HEK293T (cell line): ENCODE results near the gene MYOD1.

Experiments used
- CTCF ChIA-PET: fragments of 350-600 bp; formaldehyde crosslinking; extraction: SDS; loops from one replicate; lab custom pipeline; 2021; ENCODE audit warnings: antibody characterized with exemption, inconsistent platforms; lab: Yijun Ruan, JAX
- POLR2A ChIA-PET: fragments of 350-600 bp; formaldehyde crosslinking; extraction: SDS; loops from one replicate; lab custom pipeline; 2020; ENCODE audit warnings: antibody characterized with exemption, inconsistent platforms; lab: Yijun Ruan, JAX
- DNase-seq: peaks from one replicate; pipeline ENCODE4 v3.0.0; 2012; ENCODE audit warnings: mixed read lengths; ENCODE audit errors: extremely low spot score
- ARNT ChIP-seq: fragments of 450-650 bp; IDR thresholded peaks from 2 replicates; pipeline ENCODE4 v1.6.1; 2017; ENCODE audit warnings: mild to moderate bottlenecking
- BHLHE40 ChIP-seq: fragments of 450-650 bp; IDR thresholded peaks from 2 replicates; pipeline ENCODE4 v1.6.1; 2016; ENCODE audit warnings: mild to moderate bottlenecking, moderate library complexity, borderline replicate concordance
- CTBP1 ChIP-seq: fragments of 450-650 bp; IDR thresholded peaks from 2 replicates; pipeline ENCODE4 v1.6.1; 2016; ENCODE audit warnings: borderline replicate concordance
- ELF4 ChIP-seq: fragments of 450-650 bp; IDR thresholded peaks from 2 replicates; pipeline ENCODE4 v1.6.1; 2017; ENCODE audit warnings: antibody characterized with exemption
- FOXA1 ChIP-seq: fragments of 450-650 bp; IDR thresholded peaks from 2 replicates; pipeline ENCODE4 v1.6.1; 2016; ENCODE audit warnings: mild to moderate bottlenecking
- FOXK2 ChIP-seq: fragments of 450-650 bp; IDR thresholded peaks from 2 replicates; pipeline ENCODE4 v1.6.1; 2016; ENCODE audit warnings: mild to moderate bottlenecking
- FOXM1 ChIP-seq: fragments of 450-650 bp; IDR thresholded peaks from 2 replicates; pipeline ENCODE4 v1.6.1; 2017; ENCODE audit warnings: mild to moderate bottlenecking, borderline replicate concordance
- HDGF ChIP-seq: fragments of 450-650 bp; IDR thresholded peaks from 2 replicates; pipeline ENCODE4 v1.6.1; 2017; ENCODE audit warnings: antibody characterized with exemption, borderline replicate concordance
- L3MBTL2 ChIP-seq: fragments of 450-650 bp; conservative IDR thresholded peaks from 2 replicates; pipeline ENCODE4 v1.6.1; 2016; ENCODE audit warnings: mild to moderate bottlenecking
- LEF1 ChIP-seq: fragments of 450-650 bp; IDR thresholded peaks from 2 replicates; pipeline ENCODE4 v1.6.1; 2017; ENCODE audit warnings: mild to moderate bottlenecking, borderline replicate concordance
- NFRKB ChIP-seq: fragments of 450-650 bp; IDR thresholded peaks from 2 replicates; pipeline ENCODE4 v1.6.1; 2016; ENCODE audit warnings: mild to moderate bottlenecking, moderate library complexity
- SP1 ChIP-seq: fragments of 450-650 bp; IDR thresholded peaks from 2 replicates; pipeline ENCODE4 v1.6.1; 2017
- SUZ12 ChIP-seq: fragments of 450-650 bp; IDR thresholded peaks from 2 replicates; pipeline ENCODE4 v1.6.1; 2016; ENCODE audit warnings: mild to moderate bottlenecking
- TARDBP ChIP-seq: fragments of 450-650 bp; IDR thresholded peaks from 2 replicates; pipeline ENCODE4 v1.6.1; 2016
- ZNF384 ChIP-seq: fragments of 450-650 bp; IDR thresholded peaks from 2 replicates; pipeline ENCODE4 v1.6.1; 2016
- TF ChIP-seq, protein P1 (sequence below): fragments of 450-650 bp; IDR thresholded peaks from 2 replicates; pipeline ENCODE4 v1.6.1; 2016

Gene MYOD1

GRCh38 chr11:17693531-17693930 lies 25.8 kb upstream of the MYOD1 start:
- DNase-seq: no peak
- ChIA-PET CTCF (no interaction called here), POLR2A (no interaction called here)
- TF ChIP-seq, protein P1, sequence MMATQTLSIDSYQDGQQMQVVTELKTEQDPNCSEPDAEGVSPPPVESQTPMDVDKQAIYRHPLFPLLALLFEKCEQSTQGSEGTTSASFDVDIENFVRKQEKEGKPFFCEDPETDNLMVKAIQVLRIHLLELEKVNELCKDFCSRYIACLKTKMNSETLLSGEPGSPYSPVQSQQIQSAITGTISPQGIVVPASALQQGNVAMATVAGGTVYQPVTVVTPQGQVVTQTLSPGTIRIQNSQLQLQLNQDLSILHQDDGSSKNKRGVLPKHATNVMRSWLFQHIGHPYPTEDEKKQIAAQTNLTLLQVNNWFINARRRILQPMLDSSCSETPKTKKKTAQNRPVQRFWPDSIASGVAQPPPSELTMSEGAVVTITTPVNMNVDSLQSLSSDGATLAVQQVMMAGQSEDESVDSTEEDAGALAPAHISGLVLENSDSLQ: no peak
- no peak for TF ChIP-seq FOXM1
- TF ChIP-seq SUZ12: no peak
- TF ChIP-seq BHLHE40: no peak
- no peak for TF ChIP-seq ELF4
- TF ChIP-seq FOXA1: no peak
- TF ChIP-seq ARNT: no peak
- TF ChIP-seq HDGF: no peak
- no peak for TF ChIP-seq FOXK2
- TF ChIP-seq CTBP1: no peak
- no peak for TF ChIP-seq NFRKB
- no peak for TF ChIP-seq TARDBP
- TF ChIP-seq SP1: no peak
- TF ChIP-seq ZNF384: no peak

DNA sequence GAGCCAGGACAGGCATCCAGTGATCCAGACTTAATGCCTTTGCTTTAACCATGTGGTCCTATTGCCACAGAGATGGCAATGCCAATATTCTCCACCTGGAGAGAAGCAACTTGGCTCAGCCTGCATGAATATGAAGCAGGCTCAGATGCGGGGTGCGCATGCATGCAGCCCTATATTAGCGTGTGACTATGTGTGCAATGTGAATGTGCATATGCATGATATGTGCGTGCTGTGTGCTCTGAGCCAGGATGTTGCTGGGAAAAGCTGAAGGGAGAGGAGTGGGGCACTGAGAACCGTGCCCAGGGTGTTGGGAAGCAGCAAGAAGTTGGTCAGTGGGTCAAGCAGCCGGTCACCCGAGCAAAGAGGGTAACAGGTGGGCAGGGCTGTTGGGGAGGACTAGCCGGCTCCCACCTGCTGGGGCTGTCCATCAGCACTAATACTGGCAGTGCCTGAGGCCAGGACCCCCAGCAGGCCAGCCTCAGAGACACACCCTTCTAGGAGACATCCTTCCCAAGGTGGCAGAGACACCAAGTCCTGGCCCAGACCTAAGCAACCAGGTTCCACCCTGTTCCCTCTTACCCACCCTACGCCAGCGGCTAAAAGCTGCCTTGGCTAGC lies 24.8 kb upstream of the MYOD1 start:
- CTCF ChIA-PET: no interaction called here
- no peak for TF ChIP-seq SP1
- no peak for TF ChIP-seq NFRKB
- TF ChIP-seq LEF1: no peak
- TF ChIP-seq TARDBP: no peak
- no peak for TF ChIP-seq ELF4
- TF ChIP-seq, protein P1: no peak
- TF ChIP-seq FOXA1: no peak
- no peak for TF ChIP-seq BHLHE40
- TF ChIP-seq ZNF384: no peak
- TF ChIP-seq HDGF: no peak
- no peak for TF ChIP-seq SUZ12
- no peak for TF ChIP-seq FOXK2
- no peak for TF ChIP-seq FOXM1
- TF ChIP-seq CTBP1: no peak
- POLR2A ChIA-PET: no interaction called here
- no peak for DNase-seq

GRCh38 chr11:17695454-17696441 lies 23.6 kb upstream of the MYOD1 start:
- TF ChIP-seq, protein P1: no peak
- no peak for TF ChIP-seq L3MBTL2
- no peak for TF ChIP-seq CTBP1
- TF ChIP-seq HDGF: no peak
- no peak for TF ChIP-seq SUZ12
- no peak for TF ChIP-seq ELF4
- no peak for TF ChIP-seq FOXM1
- no peak for TF ChIP-seq FOXK2
- no peak for TF ChIP-seq ARNT
- no peak for TF ChIP-seq NFRKB
- no peak for TF ChIP-seq ZNF384
- TF ChIP-seq LEF1: no peak
- no peak for TF ChIP-seq FOXA1
- ChIA-PET POLR2A (no interaction called here), CTCF (no interaction called here)
- no peak for DNase-seq

DNA sequence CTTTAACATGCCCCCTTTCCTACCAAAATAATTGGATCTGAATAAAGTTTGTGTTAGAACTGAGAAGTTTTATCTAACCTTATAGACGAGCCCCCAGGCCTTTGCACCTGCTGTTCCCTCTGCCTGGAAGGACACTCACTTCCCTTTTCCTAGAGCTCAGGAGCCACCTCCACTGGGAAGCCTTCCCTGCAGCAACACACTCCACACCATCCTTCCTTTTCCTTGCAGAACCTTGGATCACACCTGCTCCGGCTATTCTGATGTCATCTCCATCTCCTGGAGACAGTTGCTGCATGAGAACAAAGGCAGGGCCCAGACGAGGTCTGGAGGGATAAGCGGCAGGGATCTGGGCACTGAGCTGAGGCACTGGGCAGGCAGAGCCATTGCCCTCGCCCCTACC lies 22.6 kb upstream of the MYOD1 start:
- DNase-seq: no peak
- POLR2A ChIA-PET: no interaction called here
- CTCF ChIA-PET: interaction anchor here (0.9 kb wide), 1 partner anchor 34 kb away, joined by 5 read pairs; no protein-coding TSS in a partner anchor
- TF ChIP-seq FOXK2: no peak
- no peak for TF ChIP-seq ARNT
- no peak for TF ChIP-seq NFRKB
- TF ChIP-seq TARDBP: no peak
- TF ChIP-seq CTBP1: no peak
- TF ChIP-seq LEF1: no peak
- TF ChIP-seq HDGF: no peak
- TF ChIP-seq ELF4: no peak
- no peak for TF ChIP-seq BHLHE40
- TF ChIP-seq SP1: no peak
- TF ChIP-seq, protein P1: no peak
- no peak for TF ChIP-seq FOXA1
- TF ChIP-seq L3MBTL2: no peak
- no peak for TF ChIP-seq ZNF384
- no peak for TF ChIP-seq FOXM1
- no peak for TF ChIP-seq SUZ12
